GM18519 (cell line): Measurements from ENCODE around the gene R3HDML.

ENCODE experiments used
- ATAC-seq: cut with Tn5 transposase; IDR thresholded peaks from one replicate; pipeline ENCODE4 v1.9.1; 2021; ENCODE audit warnings: mild to moderate bottlenecking, moderate library complexity; ENCODE audit not compliant: unreplicated experiment, low FRiP score

R3HDML gene

GRCh38 chr20:44361021-44361420 is 24.2 kb downstream of the R3HDML start:
- ATAC-seq: no peak

GRCh38 chr20:44362466-44362940 is 25.7 kb downstream of the R3HDML start:
- no peak for ATAC-seq

GRCh38 chr20:44364068-44364467 is 27.2 kb downstream of the R3HDML start:
- ATAC-seq: no peak

- no peak for ATAC-seq
Observed at GRCh38 chr20:44364780-44365179, 27.9 kb downstream of the R3HDML start.

- ATAC-seq: no peak
Observed at GRCh38 chr20:44367746-44368145, 30.9 kb downstream of the R3HDML start.

GRCh38 chr20:44370639-44371218 is 33.9 kb downstream of the R3HDML start:
- ATAC-seq: no peak

- no peak for ATAC-seq
Observed at GRCh38 chr20:44382641-44383040, 45.8 kb downstream of the R3HDML start.

- ATAC-seq: no peak
Observed at GRCh38 chr20:44384423-44385027, 47.7 kb downstream of the R3HDML start.

- peak; percentile 61 for ATAC-seq
Observed at GRCh38 chr20:44388466-44389023, 51.7 kb downstream of the R3HDML start.

- no peak for ATAC-seq
Observed at GRCh38 chr20:44389871-44390270, 53.0 kb downstream of the R3HDML start.

GRCh38 chr20:44390280-44390679 is 53.4 kb downstream of the R3HDML start:
- ATAC-seq: no peak

GRCh38 chr20:44392088-44392775 is 55.4 kb downstream of the R3HDML start:
- ATAC-seq: no peak

- ATAC-seq: no peak
Observed at GRCh38 chr20:44392776-44393607, 56.1 kb downstream of the R3HDML start.

GRCh38 chr20:44393608-44394451 is 57.0 kb downstream of the R3HDML start:
- no peak for ATAC-seq

- no peak for ATAC-seq
Observed at GRCh38 chr20:44394452-44394701, 57.5 kb downstream of the R3HDML start.

GRCh38 chr20:44394702-44395460 is 58.0 kb downstream of the R3HDML start:
- ATAC-seq: no peak

GRCh38 chr20:44395461-44396340 is 58.9 kb downstream of the R3HDML start:
- no peak for ATAC-seq

- ATAC-seq: no peak
Observed at GRCh38 chr20:44396369-44397130, 59.7 kb downstream of the R3HDML start.
